H4 (cell line): ENCODE results near the gene MATCAP1. TPM values are rescaled to one million over a fixed set of nuclear protein-coding genes. Genes with fewer than 3 reads are reported as not detected.

Experiments used
- DNase-seq: peaks from one replicate; pipeline ENCODE4 v3.0.0-alpha.2; 2015; ENCODE audit warnings: low spot score
- total RNA-seq: library from RNA; depleted of rRNA; stranded (reverse); fragments of >200 nt; shearing (Covaris generic); gene quantifications from 2 replicates; pipeline ENCODE4 v1.2.3, GENCODE V29; 2014; rRNA removed

MATCAP1 gene
- 3.5 and 4.5 TPM in 2 replicates for total RNA-seq

DNA sequence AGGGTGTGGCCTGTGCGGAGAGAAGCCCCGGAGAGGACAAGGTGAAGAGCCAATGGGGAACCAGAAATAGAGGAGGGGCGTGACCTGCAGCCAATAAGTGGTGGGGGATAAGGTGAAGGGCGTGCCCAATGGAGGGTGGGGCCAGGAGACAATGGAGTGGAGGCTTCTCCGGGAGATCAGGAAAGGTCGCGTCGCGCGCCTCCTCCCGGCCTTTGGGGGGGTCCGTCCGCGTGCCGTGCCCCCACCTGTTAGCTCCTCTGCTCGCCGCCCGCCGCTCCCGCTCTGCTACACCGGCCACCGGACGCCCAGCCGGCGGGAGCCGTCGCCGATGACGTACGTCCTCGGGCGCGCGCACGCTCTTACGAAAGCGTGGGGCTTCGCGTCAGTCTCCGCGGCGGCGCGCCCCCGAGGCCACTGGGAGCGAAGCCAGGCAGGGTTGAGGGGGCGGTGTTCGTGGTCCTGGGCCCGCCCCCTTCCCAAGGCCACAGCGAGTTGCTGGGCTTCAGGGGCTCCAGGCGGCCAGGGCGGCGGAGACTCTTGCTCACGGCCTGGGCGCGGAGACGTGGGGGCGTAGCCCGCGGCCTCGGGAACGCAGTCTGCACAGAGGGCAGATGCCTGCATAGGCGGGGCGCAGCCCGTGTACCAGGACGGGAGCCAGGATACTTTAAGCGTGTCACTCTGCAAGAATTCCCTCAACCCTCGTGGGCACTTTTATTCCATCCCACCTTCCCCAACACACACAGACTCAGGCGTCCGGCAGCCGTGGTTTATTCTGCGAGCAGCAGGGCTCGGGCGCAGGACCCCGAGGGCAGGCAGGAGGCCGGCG lies at the start of gene MATCAP1:
Gene MATCAP1 (minus strand): TSS at position 337 of the 826 bp plus-strand sequence. CDS start 3,353 bp downstream, outside the sequence.
- DNase-seq = peak; percentile 98

- DNase-seq = no peak
Measured at GRCh38 chr16:67230809-67231660, 47.3 kb upstream of the MATCAP1 start.

DNA sequence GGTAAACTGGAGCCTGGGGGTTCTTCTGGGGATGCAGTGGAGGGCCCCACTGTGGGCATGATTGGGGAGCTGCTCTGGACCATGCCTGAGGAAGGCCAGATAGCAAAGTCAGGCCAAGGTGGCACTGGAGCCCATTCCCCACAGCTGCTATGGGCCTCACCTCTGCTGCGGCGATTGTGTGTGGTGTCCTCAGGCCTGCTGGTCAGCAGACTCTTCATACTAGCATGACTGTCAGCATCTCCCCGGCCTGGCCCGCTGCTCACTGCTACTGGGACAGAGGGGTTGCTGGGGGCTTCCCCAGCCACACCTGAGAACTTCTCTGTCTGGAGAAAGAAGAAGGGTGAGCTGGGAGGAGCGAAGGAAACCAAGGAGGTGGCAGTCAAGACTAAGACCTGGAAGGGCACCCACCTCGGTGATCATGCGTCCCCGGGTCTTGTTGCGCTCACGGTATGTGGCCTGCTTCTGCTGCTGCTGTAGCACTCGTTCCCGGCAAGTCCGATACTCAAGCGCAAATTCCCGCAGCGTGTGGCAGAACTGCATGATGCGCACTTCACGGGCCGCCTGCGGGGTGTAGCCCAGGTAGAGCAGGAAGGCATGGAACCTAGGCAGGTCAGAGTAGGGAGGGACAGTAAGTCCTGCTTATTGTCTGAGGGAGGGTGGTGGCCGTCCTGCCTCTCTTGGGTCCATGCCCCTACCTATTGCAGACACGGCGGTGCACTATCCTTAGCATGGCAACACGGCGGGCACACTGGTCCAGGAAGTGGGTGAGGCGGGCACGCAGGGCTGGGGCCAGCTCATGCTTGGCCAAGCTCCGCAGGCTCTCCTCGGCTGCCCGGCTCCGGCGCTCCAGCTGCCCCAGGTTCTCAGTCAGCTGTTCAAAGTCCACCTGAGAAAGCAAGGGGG lies 46.4 kb upstream of the MATCAP1 start:
- DNase-seq = no peak

GRCh38 chr16:67228905-67229304 lies 45.1 kb upstream of the MATCAP1 start:
- DNase-seq = no peak

DNA sequence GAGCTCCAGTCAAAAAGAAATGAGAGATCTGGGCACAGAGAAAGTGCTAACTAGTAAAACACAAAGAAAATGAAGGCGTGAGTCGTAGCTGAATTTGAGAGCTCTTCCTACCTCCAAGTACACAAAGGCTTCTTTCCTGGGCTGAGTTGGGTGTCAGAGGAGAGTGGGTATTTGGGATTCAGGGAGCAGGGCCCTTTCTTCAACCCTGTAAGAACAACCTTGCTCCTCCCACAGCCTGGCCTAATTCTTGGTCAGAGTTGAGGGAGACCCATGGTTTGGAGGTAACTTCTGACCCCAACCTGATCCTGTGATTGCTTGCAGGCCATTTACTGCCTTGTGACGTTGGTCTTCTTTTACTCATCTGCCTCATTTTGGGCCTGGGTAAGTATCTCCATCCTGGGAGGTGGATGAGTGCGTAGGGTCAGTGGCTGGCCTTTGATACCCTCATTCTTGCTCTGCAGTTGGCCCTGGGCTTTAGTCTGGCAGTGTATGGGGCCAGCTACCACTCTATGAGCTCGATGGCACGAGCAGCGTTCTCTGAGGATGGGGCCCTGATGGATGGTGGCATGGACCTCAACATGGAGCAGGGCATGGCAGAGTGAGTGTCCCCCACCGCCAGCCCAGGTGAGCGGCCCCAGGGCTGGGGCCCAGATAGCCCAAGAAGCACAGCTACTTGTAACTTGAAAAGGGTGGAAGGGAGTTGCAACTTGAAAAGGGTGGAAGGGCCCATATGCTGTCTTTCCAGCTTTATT lies 44.4 kb upstream of the MATCAP1 start:
- no peak for DNase-seq

DNA sequence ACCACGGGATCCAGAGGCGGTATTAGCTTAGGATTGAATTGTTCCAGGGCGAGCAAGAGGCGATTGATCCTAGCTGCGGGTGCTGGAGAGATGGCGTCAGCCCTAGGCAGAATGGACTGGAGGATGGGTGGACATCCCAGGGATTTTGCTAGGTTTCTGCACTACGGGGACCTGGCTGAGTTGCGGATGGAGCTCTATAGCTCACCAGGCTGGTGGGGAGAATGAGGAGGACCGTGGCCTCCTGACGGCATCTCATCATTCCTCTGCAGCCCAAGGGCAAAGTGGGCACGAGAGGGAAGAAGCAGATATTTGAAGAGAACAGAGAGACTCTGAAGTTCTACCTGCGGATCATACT lies 43.8 kb upstream of the MATCAP1 start:
- no peak for DNase-seq

DNA sequence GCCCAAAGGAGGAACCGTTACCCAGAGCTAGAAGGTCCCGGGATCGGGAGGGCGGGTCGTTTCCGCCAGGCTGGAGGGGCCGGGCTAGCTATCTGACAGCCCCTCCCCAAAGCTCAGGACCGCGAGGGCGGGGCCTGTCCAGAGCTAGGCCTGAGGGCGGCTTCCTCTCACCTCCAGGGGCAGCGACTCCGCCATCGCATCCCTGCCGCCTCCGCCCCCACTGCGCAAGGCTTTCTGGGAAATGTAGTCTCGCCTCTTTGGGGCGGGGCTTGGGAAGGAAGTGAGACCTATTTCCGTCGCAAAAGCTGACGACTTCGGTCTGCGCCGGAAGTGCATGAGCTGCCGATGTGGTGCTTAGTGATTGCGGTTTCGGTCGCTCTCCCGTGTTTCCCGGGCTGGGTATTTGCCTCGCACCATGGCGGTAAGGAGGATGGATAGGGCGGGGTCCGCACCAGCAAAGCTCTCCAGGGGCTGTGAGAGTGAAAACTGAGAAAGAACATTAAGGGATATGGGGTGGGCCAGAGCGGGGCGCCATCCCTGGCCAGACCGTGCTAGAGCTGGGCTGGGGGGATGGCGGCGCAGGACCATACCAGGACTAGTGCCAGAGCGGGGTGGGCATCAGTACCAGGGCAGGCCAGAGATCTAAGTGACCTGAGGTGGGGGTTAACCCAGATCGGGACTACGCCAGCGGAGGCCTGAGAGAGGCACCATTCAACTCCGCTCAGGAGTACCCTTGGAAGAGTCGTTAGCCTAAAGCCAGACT lies 43.2 kb upstream of the MATCAP1 start, which contains the start of gene TMEM208:
Gene TMEM208 (plus strand): TSS at position 327 of the 763 bp plus-strand sequence. CDS start 89 bp downstream, at position 416.
- DNase-seq = peak; percentile 98

DNA sequence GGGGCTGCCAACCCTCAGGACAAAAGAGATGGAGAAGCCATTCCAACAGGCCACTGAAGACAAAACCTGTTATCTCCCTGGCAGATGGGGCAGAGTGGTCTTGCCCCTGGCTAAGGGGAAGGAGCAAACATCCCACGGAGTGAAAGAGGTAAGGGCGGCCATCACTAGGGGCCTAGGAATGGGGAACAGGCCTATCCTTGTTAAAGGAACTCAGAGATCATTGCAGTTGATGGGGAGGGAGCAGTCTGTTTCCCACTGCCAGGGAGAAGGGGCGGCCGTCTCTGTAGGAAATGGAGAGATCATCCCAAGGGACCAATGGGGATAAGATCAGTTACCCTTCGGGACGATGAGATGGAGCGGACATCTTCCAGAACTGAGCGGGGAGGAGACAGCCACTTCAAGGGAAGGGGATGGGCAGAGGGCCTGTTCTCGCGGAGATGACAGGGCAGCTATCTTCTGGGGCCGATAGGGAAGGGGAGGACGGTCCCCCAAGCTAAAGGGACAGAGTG lies 42.6 kb upstream of the MATCAP1 start:
- no peak for DNase-seq

DNA sequence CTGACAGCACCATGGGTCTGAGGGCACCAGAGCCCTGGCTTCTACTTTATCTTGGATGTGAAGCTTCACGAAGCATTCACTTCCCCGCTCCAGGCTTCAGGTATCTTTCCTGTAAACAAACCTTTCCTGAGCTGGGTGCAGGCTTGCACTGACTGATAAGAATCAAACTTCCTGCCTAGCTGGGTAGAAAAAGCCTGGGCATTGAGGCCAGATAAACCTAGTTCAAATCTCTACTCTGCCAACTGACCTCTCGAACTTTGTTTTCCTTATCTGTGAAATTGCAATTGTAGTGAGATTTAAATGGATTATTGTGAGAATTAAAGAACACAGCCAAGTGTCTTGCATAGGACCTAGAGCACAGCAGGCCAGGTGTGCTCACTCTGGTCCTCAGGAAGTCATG lies 40.2 kb upstream of the MATCAP1 start:
- DNase-seq = no peak

DNA sequence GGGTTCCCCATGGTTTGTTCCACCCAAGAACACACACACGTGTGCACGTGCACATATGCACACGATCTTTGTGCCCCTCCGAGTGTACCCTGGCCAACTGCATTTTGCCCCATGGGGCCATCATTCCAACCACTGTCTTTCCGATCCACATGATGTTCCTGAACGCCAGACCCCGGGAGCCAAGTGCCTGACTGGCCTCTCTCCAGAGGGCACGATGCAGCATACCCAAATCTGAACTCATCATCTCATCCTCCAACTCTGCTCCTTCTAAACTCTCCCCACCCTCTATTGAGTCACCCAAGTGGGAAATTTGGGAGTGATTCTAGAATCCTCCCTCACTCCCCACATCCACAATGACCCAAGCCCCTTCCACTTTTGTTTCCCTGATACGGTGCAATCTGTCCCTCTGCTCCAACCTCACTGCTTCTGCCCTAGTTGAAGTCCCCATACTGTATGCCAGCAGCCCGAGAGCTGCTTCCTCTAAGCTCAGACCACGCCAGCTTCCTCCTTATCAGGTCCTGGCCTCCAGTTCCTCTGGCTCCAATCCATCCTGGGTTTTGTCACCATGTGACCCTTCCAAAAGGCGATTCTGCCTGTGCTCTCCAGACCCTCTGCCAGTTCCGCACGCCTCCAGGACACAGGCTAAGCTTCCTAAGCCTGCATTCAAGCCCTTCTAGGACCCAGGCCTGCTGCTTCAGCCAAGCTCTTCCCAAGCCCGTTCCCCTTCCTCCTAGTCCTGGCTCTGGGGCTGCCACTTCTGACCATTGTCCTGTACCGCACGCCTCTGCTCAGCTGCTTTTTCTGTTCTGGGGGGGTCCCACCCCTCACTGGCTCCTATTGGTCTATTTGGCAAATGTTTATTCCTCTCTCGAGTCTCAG lies 33.1 kb upstream of the MATCAP1 start:
- no peak for DNase-seq

DNA sequence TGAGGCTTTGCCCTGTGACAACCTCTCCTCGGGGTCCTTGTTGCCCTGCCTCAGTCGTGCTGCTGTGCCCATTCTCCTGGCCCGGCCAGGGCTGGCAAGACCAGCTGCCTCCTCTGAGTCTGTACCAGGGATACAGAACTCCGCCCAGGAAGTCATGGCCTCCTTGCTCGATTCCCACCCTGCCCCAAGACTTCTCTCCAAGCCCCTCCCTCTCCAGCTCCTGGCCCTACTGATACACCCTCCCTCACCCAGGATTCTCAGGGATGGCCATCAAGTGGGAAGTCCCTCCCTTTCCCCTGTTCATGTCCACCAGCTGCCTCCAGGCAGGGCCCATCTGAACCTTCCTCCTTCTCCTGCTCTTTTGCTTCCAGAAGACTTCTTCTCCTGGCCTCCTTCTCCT lies 31.9 kb upstream of the MATCAP1 start:
- DNase-seq = no peak

- no peak for DNase-seq
Measured at GRCh38 chr16:67213197-67214019, 29.6 kb upstream of the MATCAP1 start.

GRCh38 chr16:67212766-67213165 lies 29.0 kb upstream of the MATCAP1 start:
- DNase-seq = no peak

DNA sequence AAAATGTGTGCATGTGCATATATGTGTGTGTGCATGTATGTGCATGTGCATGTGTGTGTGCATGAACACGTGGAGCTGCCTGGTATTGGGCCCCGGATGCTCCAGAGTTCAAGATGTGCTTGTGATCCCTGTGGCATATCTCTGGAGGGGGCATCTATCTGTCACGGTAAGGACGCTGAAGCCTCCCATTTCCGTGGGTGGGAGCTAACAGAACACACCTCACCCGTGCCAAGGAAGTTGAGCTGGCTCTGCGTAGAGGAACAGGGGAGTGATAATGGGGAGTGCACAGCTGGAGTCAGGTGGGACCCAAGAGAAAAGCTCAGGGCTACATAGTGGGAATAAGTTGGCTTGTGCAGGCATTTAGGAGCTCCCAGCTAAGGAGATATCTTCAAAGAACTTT lies 27.9 kb upstream of the MATCAP1 start:
- no peak for DNase-seq

DNA sequence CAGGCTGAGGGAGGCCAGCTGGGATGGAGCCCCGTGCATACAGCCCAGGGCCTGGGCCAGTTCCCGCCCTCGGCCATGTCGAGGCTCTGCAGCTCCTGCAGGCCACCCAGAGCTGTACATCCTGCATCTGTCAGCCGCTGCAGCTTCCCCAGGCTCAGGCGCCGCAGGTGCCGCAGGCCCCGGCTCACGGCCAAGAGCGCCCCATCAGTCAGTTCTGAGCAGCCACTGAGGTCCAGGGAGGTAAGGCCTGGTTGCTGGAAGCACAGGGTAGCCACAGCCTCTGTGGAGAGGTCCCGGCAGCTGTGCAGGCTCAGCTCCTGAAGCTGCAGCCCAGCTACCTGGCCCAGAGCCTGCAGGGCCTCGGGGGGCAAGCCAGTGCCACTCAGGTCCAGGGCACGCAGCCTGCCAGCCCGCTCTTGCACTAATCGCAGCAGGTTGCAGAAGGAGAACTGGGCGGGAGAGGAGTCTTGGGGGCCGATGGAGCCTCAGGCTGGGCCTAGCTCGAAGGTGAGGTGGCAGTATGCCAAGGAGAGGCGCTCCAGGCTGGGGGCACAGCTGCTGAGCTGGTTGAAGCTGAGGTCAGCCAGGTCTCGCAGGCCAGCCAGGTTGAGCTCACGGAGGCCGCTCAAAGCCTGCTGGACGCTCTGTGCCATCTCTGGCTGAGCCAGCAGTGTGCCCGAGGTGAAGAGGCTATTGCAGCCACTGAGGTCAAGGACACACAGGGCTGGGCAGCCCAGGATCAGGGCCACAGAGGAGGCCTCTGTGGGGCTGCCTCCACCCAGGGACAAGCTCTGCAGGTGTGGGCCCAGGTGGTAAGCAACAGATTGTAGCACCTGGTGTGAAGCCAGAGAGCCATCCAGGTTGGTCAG lies 26.5 kb upstream of the MATCAP1 start:
- no peak for DNase-seq

- no peak for DNase-seq
Measured at GRCh38 chr16:67209565-67209964, 25.8 kb upstream of the MATCAP1 start.
